ENCODE results near the gene NMNAT2.

GRCh38 chr1:183414365-183414764 is 3.8 kb downstream of the NMNAT2 start:
- TF ChIP-seq CTCF (IDR thresholded peaks at IDR 0.05; ENCODE audit: poor library complexity, severe bottlenecking) (no peak), MXI1 (conservative IDR thresholded peaks at IDR 0.05; ENCODE audit: poor library complexity, severe bottlenecking) (no peak), EP300 (conservative IDR thresholded peaks at IDR 0.05; ENCODE audit: poor library complexity, severe bottlenecking) (no peak), TAF1 (IDR thresholded peaks at IDR 0.05; ENCODE audit: low read depth) (no peak)
